HG03558 (cell line): ENCODE measurements around the gene NEDD4L.
"Not testable (repeated sequence)": the region's sequence is repeated elsewhere in the genome, so short reads cannot be mapped to it uniquely, and the experiment has no call there.

Experiments
- ATAC-seq: cut with Tn5 transposase; IDR thresholded peaks from one replicate; pipeline ENCODE4 v1.9.1; 2021; ENCODE audit warnings: moderate number of reproducible peaks; ENCODE audit not compliant: unreplicated experiment; ENCODE audit errors: extremely low read depth

NEDD4L gene

DNA sequence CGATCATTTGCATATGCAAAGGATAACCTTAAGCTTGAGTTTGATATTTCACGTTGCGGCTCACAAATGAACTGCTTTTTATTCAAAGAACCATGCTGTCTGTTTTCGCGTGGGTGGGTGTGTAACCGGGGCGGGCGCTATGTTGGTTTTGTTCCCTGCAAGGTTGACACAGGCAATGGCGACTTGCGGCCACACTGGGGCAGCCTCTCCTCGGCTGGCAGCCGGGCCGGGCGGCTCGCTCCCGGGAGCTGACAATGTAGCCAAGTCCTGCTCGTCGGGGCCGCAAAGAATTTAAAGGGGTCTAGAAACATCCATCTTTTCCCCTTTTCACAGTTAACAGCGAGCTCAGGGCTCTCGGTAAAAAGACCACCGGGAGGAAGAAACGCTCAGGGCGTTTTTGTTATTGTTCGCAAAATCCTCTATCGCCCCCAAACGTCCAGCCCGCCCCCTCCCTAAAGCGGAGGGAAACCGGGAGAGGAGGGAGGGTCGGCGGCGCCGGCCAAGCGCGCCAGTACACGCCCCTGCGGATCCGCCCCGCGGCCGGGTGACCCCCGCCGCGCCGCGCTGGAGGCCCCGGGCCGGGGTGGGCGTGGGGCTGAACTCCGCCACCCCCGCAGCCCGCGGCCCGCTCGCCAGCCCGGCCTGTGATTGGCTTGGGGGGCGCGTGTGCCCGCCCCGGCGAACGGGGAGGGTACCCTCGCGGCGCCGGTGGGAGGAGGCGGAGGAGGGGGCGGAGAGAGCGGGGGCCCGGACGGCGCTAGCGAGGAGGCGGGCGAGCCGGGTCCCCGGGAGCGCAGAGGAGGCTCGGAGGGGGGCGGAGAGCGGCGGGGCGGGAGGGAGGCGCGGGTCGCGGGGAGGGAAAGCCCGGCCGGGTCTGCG, at the start of gene NEDD4L:
TSS of gene NEDD4L (plus strand) at position 736 of the 879 bp plus-strand sequence. CDS start 435 bp downstream, outside the sequence.
- ATAC-seq, result peak; percentile 49

DNA sequence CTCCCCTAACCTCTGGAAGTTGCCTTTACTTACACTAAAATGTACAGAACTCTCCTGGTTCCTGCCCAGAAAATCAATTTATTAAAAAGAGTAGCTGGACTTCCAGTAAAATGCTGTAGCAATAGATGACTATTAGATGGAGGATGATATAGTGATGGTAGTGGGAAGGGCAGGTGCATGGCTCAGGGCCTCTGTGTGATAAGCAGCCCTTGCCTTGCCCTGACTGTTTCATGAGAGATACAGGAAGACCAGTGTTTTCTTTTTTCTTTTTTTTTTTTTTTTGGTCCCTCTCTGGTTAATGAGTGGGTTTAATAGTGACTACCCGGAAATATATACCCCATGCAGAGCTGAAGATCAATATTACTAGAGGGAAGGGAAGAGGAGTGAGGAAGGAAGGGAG, 48.7 kb upstream of the NEDD4L start:
- no peak for ATAC-seq

DNA sequence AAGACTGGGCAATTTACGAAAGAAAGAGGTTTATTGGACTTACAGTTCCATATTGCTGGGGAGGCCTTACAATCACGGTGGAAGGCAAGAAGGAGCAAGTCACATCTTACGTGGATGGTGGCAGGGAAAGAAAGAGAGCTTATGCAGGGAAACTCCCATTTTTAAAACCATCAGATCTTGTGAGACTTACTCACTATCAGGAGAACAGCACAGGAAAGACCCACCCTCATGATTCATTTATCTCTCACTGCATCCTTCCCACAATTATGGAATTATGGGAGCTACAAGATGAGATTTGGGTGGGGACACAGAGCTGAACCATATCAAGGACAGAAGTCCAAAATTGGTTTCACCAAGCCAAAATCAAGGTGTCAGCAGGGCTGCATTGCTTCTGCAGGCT, 47.1 kb upstream of the NEDD4L start:
- not testable (repeated sequence) for ATAC-seq

DNA sequence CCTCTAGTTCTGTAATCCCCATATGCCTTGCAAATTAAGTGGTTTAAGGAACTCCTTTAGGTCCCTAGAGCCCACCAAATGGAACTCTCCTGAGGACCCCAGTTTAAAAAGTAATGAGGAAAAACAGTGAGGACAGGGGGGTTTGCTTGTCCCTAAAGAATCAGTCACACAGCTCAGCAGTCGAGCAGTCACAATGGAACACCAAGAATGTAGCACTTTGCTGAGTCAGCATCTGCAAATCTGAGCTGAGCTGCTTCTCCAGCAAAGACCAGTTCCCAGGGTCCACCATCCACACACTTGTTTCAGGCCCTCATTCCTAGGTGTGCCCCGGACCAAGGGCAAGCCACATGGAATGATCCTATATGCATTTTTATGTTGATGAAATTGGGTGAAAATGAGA, 46.2 kb upstream of the NEDD4L start:
- no peak for ATAC-seq

DNA sequence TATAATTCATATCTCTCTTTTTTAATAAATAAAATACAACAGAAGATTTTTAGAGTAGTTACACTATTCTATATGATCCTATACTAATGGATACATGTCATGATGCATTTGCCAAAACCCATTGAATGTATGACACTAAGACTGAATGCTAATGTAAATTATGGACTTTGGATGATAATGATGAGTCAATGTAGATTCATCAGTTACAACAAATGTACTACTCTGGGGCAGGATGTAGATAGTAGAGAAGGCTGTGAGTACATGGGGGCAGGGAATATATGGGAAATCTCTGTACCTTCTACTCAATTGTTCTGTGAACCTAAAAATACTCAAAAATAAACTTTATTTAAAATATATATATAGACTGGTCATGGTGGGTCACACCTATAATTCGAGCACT, 45.6 kb upstream of the NEDD4L start:
- no peak for ATAC-seq

DNA sequence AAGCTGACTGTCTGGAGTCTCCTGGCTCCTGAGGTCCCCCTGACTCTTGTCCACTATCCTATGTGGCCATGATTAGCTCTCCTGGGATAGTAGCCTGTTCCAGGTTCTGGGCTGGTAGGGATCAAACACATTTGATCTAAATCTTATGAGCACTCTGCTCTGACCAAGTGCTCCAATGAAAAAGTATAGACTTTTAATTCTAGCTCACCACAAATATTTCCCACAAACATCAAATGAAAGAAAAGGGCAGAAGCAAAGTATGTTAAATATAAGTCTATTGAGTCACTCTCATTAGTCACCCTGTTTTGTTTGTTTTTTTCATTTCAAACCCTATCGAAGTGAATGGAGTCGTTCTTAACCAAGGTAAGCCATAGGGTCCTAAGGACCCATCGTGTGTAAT, 39.7 kb upstream of the NEDD4L start:
- ATAC-seq, result no peak

DNA sequence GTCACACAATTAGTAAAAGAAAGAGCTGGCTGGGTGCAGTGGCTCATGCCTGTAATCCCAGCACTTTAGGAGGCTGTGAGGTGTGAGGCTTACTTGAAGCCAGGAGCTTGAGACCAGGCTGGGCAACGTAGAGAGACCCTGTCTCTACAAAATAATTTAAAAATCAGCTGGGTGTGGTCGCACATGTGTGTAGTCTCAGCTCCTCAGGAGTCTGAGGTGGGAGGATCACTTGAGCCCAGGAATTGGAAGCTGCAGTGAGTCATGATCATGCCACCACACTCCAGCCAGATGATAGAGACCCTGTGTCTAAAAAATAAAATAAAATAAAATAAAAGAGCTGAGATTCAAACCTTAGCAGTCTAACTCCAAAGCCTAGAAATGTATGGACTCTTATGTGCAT, 39.0 kb upstream of the NEDD4L start:
- ATAC-seq, result no peak

DNA sequence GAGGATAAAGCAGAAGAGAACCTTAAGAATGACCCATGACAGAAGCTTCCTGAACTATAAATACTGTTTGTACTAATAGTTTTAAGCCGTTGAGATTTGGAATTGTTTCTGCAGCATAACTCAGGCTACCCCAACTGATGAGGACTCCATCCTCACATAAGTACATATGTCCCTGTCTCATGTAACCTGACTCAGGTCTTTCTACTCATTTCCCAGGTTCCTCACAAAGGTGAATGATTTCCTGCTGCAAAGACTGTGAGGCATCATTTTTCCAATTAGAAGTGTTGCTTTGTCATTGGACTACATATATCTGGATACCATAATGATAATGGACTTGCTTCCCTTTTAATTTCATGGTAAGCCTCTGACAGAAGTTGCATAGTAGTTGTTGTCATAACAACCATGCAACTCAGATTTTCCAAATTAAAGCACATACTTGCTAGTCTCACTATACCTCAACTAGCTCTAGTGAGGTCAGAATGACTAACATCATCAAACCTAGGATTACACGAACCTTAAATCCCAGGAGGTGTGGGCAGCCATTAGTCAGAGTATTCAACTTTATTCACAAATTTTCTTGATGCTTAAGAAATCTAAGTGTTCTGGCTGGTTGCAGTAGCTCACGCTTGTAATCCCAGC, 38.0 kb upstream of the NEDD4L start:
- no peak for ATAC-seq

DNA sequence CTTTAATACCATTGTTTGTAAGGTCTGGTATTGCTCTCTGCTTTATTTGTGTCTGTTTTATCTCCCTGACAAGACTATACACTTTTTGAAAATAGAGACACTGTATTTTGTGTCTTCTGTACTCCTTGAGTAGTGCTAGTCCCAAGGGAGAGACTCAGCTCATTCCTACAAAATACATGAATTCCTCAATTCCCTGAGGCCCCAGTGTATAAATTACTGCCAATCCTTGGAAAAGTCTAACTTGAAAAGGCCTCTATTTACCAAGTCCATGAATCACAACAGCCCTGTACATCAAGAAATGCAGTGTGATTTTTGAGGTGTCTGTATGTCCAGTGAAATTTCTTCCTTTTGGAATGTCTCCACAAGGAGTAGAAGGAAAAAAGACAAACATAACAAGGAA, 34.9 kb upstream of the NEDD4L start:
- no peak for ATAC-seq

DNA sequence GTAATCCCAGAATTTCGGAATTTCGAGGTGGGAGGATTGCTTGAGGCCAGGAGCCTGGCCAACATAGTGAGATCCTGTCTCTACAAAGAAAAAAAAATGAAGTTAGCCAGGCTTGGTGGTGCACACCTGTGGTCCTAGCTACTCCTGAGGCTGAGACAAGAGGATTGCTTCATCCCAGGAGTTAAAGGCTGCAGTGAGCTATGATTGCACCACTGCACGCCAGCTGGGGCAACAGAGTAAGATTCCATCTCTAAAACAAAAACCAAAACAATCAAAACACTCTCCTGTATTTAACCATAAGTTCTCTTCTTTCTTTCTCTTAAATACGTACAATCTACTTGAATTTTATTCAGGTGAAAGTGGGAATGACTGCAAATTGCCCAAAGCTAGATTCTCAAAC, 33.8 kb upstream of the NEDD4L start:
- no peak for ATAC-seq

DNA sequence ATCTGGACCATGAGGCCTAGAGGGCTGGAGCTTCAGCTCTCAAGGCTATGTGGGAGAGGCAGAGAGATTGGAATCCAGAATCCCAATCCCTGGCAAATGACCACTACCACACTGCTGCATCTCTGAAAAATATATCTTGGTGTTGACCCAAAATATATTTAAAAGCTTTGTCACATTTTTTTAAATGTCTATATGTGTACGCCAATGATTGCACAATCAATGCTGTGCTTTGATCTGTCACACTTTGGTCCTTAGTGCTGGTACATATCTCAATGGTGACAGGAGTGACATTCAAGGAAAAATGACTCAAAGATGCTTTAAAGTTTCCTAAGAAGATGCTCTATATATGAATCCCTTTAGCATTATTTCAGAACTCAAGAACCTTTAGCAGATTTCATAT, 31.7 kb upstream of the NEDD4L start:
- no peak for ATAC-seq

DNA sequence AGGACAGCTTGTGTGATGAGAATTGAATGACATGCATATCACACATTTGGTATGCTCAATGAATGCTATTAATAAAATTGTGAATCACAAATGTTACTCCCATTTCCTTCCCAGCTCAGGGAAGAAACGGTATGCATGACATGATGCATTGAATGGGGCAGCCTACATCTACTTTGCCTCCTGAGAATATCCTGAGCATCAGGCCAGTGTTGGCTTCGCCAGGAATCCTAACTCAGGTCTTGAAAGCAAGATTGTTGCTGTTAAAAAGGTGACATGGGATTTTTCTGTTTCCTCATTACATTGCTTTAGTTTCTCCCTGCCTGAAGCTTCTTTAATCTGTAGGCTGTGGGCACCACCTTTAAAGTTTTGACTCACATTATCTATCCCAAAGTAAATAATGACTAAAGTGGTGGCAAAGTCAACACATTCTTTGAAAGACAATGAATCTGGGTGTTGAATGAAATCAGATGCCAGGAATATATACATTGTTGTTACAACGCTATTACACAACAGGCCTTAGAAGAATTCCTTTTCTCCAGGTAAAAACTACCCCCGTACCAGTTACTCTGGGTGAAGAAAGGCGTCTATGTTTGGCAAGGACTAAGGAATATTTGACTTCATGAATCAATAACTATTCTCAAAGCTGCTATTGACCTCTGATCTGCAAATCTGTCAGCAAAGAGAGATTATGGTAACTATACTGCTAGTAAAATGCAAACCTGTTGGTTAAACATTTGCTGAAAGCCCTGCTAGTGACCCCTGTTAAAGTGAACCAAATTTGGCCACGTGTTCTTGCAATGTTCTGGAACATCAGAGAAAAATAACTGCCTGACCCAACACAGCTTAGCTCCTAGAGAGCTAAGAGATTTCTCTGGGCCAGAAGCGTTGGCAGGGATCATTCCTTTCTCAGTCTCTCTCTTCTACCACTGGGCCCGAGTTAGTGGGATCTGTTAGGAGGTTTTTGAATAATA, 30.5 kb upstream of the NEDD4L start:
- ATAC-seq, result no peak

DNA sequence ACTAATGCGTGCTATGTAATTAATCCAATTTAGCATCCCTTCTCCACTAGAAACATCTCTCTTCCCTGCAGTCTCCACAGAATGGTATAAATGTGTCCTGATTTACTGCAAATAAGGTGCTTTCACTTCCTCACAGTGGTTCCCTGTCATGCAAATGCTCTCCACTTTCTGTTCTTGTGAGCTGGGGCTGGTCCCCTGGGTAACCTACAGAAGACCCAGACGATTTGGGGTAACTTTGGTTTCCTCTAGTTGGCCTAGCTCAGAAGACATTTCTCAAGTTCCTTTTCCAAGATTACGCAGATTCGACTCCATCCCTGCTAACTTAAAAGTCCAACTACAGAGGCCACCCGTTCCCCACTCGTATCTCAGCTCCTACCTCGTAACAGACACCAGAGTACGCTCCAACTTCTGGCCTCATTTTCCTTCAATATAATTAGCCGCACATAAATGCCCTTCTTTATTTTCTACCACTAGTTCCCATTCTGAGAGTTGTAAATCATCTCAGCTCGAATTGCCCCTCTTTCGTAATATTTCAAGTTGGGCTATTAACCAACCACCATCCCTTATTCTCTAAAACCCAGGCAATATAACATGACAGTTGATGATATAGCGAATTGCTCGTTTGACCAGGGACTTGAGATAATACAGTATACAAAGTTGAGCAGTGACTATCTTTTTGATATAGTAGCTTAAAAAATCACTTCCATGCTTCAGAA, 28.8 kb upstream of the NEDD4L start:
- peak; percentile 97 for ATAC-seq

DNA sequence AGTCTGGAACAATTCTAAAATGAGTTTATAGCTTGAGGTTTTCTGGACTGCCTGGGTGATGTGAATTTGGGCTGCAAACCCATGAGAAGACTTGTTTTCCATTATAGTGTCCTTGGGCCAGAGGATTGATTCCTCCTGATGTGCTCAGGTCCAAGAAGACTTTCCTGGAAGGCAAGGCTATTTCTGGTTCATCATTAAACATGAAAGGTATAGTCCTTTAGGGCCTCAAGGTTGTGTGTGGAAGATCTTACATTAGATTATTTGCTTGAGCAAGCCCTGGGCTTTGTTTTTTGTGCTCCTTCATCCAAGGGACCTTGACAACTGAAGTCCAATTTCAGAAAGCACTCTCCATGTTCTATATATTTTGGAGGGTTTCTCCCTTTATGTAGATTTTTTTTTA, 26.8 kb upstream of the NEDD4L start:
- ATAC-seq, result no peak

DNA sequence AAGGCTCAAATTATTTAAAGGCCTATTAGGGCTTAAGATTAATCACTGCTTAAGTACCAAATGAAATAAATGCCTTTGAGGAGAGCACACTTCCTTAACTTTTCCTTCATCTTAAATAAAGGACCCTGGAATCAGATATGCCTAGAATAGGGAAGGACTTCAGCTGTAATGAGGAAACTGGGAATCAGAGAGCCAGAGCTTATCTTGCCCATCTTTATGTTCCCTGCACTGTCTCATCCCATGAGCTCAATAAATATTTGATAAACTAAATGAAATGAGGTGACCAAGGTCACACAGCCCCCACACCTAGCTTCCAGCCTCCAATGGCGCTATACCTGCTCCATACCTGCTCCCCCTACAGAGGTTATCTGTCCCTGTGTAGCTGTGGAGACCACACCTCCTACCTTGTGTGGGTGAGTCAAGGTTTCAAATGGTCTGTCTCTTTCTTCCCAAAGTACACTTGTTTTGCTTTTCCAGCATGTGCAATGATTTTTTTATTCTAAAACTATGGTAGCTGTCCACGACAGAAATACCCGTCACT, 23.4 kb upstream of the NEDD4L start:
- ATAC-seq, result no peak

DNA sequence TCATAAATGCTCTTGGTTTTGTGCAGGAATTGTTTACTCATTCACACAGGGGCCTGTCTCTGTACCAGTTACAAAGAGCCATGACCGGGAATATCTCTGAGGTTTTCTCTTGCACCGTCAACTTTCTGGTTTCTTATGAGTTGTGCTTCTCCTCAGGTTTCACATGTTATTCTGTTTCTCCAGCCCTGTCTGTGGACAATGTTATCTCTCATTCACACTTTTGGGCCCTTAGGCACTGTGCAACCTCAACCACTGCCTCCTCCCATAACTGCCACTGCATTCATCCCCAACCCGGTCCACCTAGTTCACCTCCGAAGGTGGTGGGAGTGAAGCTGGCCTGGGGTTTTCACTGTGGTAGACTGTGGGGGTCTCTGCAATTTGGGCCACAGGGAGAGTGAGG, 22.5 kb upstream of the NEDD4L start:
- ATAC-seq, result no peak

DNA sequence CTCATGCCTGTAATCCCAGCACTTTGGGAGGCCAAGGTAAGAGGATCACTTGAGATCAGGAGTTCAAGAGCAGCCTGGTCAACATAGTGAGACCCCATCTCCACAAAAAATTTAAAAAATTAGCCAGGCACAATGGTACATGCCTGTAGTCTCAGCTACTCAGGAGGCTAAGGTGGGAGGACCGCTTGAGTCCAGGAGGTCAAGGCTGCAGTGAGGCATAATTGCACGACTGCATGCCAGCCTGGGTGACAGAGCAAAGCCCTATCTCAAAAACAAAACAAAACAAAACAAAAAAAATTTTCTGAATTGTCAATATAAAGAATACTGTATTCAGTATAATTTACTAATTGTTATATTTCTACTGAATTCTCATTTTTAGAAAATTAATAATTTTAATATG, 20.9 kb upstream of the NEDD4L start:
- no peak for ATAC-seq

DNA sequence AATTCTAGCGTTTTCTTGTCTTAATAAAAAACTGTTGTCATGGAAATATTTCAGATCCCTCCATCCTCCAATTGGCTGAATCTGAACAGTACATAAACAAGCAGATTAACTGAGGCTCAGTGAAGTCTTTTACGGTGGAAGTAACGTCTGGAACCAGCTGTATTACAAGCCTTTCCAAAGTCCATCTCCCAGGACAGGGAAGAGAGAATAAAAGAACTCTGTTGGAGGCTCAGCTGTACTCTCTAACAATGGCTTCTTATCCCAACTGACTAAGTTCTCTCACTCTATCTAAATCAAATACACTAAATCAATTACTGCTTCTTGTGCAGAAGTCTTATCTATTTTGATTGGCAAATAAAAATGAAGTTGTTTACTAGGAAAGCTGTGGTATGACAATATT, 19.9 kb upstream of the NEDD4L start:
- no peak for ATAC-seq

DNA sequence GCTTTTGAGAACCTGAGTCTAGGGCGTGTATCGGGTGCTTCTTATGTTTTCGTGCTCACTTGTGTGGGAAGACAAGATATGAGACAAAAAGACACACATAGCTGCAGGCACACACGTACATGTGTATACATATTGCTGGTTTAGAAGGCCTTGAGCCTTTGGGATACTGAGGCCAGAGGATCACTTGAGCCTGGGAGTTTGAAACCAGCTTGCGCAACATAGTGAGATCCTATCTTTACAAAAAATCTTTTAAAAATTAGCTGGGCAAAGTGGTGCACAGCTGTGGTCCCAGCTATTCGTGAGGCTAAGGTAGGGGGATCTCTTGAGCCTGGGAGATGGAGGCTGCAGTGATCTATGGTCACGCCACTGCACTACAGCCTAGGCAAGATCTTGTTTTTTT, 18.8 kb upstream of the NEDD4L start:
- ATAC-seq, result no peak

DNA sequence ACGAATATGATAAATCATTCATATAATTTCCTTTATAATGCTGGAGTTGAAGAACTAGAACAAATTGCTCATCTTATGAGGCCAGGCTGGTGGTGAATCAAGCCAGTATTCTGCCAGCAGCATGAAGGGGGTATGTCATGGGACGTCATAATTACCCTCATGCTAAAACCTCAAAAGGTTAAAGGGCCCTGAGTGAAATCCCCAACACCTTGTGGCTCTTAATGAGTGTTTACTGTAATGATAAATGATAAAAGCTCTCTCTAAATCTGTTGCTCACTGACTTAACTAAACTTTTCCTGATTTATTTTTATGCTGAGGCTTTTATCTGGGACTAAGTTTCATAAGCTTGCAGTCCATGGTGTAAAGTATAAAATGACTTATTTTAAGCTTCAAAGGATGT, 18.3 kb upstream of the NEDD4L start:
- no peak for ATAC-seq
